Psoas muscle (tissue), 8 donors: ENCODE data around the gene TNRC6B. TPM values are rescaled to one million over a fixed set of nuclear protein-coding genes. Genes with fewer than 3 reads are reported as not detected.

Source experiments
- ATAC-seq, 4 donors: fragments of 200-7000 bp; cut with Tn5 transposase; one replicate each; pipeline ENCODE4 v1.9.1; 2020; ENCODE audit warnings: moderate library complexity in 3 of 4, mild to moderate bottlenecking in 2 of 4
- DNase-seq, 2 donors: peaks; one replicate each; pipeline ENCODE4 v3.0.0-alpha.2; 2020
- H3K27ac ChIP-seq: fragments of 200-600 bp; one replicate; pipeline ENCODE4 v1.8.0; 2022
- H3K27me3 ChIP-seq, 3 donors: fragments of 200-600 bp in 1 of 3; one replicate each; pipeline versions ENCODE4 v1.6.1 to v1.8.0; 2013 to 2022; ENCODE audit warnings: low read length in 2 of 3, mild to moderate bottlenecking in 2 of 3, moderate library complexity in 1 of 3; ENCODE audit not compliant: insufficient read depth in 3 of 3
- H3K36me3 ChIP-seq, 2 donors: fragments of 200-600 bp in 1 of 2; one replicate each; pipeline versions ENCODE4 v1.6.1 to v1.8.0; 2013 to 2022; ENCODE audit warnings: low read depth in 1 of 2, mild to moderate bottlenecking in 1 of 2, moderate library complexity in 1 of 2; ENCODE audit not compliant: insufficient read depth in 1 of 2
- H3K4me1 ChIP-seq: fragments of 200-600 bp; one replicate; pipeline ENCODE4 v1.8.0; 2022
- H3K4me3 ChIP-seq: fragments of 200-600 bp; one replicate; pipeline ENCODE4 v1.8.0; 2022; ENCODE audit warnings: mild to moderate bottlenecking
- H3K9me3 ChIP-seq: fragments of 200-600 bp; one replicate; pipeline ENCODE4 v1.8.0; 2022
- WGBS, 3 donors: extraction: QIAGEN DNeasy Blood & Tissue Kit; methylation state at CpG; one replicate each; pipeline versions ENCODE4 v1.1.6 to v1.1.7; 2013; 5-methylcytosine and 5-hydroxymethylcytosine counted together
- intact Hi-C, 2 donors: fragments of 100-400 bp; cut with DNase I; formaldehyde crosslinking; loops; one replicate each; pipeline versions ENCODE4 v1.11.0 to v1.14.2; 2022
- polyA plus RNA-seq, 3 donors: library from polyadenylated mRNA; stranded (reverse); fragments of 200-250 nt; gene quantifications; one replicate each; pipeline ENCODE4 v1.2.3, GENCODE V29; 2013
- total RNA-seq, 4 donors: library from RNA; stranded (reverse); fragmentation: NEBNext Ultra II Directional in 2 of 4; extraction: Animal tissue kit (Norgen Biotek cat#: 25700) in 2 of 4; gene quantifications; one replicate each; pipeline versions ENCODE4 v1.2.1 to v1.2.4, GENCODE V29; 2021 to 2023
- TF ChIP-seq, protein P1 (sequence below): fragments of 200-600 bp; IDR thresholded peaks from one replicate; pipeline ENCODE4 v1.8.0; 2022; ENCODE audit warnings: antibody characterized with exemption
- donor health status: healthy with polysubstance abuse.
- donor health status: DM: no; HTN: no; CAD: no; lungs with moderate emphysema.
- donor health status: Bipolar disorder and iron deficiency.
- donor health status: healthy.
- donor health status: DM: yes; HTN: yes; CAD: no.
- donor health status: DM: no; HTN: no; CAD: no.
- donor health status: DM: no; HTN: no; CAD: no.
- donor health status: DM: yes; HTN: yes; CAD: no.

Gene TNRC6B
- total and polyA plus RNA-seq, 7 donors: 2.2 to 49.4 (median 27.9) TPM

- TF ChIP-seq, protein P1, sequence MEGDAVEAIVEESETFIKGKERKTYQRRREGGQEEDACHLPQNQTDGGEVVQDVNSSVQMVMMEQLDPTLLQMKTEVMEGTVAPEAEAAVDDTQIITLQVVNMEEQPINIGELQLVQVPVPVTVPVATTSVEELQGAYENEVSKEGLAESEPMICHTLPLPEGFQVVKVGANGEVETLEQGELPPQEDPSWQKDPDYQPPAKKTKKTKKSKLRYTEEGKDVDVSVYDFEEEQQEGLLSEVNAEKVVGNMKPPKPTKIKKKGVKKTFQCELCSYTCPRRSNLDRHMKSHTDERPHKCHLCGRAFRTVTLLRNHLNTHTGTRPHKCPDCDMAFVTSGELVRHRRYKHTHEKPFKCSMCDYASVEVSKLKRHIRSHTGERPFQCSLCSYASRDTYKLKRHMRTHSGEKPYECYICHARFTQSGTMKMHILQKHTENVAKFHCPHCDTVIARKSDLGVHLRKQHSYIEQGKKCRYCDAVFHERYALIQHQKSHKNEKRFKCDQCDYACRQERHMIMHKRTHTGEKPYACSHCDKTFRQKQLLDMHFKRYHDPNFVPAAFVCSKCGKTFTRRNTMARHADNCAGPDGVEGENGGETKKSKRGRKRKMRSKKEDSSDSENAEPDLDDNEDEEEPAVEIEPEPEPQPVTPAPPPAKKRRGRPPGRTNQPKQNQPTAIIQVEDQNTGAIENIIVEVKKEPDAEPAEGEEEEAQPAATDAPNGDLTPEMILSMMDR: no peak
- H3K4me1 ChIP-seq: peaks cover 39% of the 10 kb centered on the region
- no peak overlapping the region for H3K4me3 ChIP-seq
- 50 to 90% (median 64%) methylated on average over 1 of the region's 1 CpG for WGBS, 3 donors
- H3K27ac ChIP-seq: peak overlapping the region; percentile 6
- no peak for ATAC-seq
- no peaks in the 10 kb centered on the region for H3K9me3 ChIP-seq
- no peak for DNase-seq
- no peaks in the 10 kb centered on the region for H3K36me3 ChIP-seq
- intact Hi-C loops: no loop called here
- no peaks in the 10 kb centered on the region for H3K27me3 ChIP-seq
Observed at GRCh38 chr22:40210818-40211217, 33.1 kb downstream of the TNRC6B start.

GRCh38 chr22:40211476-40212054, 33.8 kb downstream of the TNRC6B start:
- WGBS, 3 donors: 56 to 67% (median 61%) methylated on average over 12 of the region's 12 CpGs
- Histone ChIP-seq H3K9me3 (no peaks in the 10 kb centered on the region), H3K36me3 (no peaks in the 10 kb centered on the region), H3K27me3 (no peaks in the 10 kb centered on the region), H3K4me1 (peaks cover 44% of the 10 kb centered on the region), H3K4me3 (no peak overlapping the region), H3K27ac (peak overlapping the region; percentile 6)
- DNase-seq (no peak), ATAC-seq (peak in 1 of 4 donors; percentile 22)
- TF ChIP-seq, protein P1: no peak
- intact Hi-C loops: no loop called here

DNA sequence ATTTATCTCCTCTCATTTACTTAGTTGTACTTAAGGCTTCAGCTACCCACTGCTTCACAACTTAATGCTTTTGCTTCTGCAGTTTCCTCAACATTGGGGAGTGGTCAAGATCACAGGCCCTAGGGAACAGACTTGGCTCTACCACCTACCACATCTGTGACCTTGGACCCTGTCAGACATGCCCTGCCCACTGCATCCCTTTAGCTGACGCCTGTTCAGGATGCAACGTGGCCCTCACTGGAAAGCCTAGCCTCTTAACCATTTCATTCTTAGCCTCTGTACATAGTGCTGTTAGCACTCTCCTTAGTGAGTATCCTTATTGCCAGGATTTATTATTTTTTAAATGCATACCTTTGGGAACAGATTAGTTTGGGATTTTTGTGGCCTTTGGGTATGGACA, 34.4 kb downstream of the TNRC6B start:
- Histone ChIP-seq H3K4me1 (peaks cover 44% of the 10 kb centered on the region), H3K36me3 (no peaks in the 10 kb centered on the region), H3K27me3 (no peaks in the 10 kb centered on the region), H3K27ac (peak overlapping the region; percentile 6), H3K4me3 (no peak overlapping the region), H3K9me3 (no peaks in the 10 kb centered on the region)
- DNase-seq (no peak), ATAC-seq (no peak)
- TF ChIP-seq, protein P1: no peak
- intact Hi-C loops: no loop called here
- 5 to 21% (median 14%) methylated on average over 2 of the region's 2 CpGs for WGBS, 3 donors

GRCh38 chr22:40213478-40213877, 35.8 kb downstream of the TNRC6B start:
- Histone ChIP-seq H3K9me3 (no peaks in the 10 kb centered on the region), H3K27me3 (no peaks in the 10 kb centered on the region), H3K36me3 (no peaks in the 10 kb centered on the region), H3K27ac (no peak overlapping the region), H3K4me3 (no peak overlapping the region), H3K4me1 (peaks cover 49% of the 10 kb centered on the region)
- 51 to 58% (median 51%) methylated on average over 4 of the region's 4 CpGs for WGBS, 3 donors
- intact Hi-C loops: no loop called here
- ATAC-seq (peak in 1 of 4 donors; percentile 34), DNase-seq (no peak)
- TF ChIP-seq, protein P1: no peak

- H3K4me1 ChIP-seq: peaks cover 58% of the 10 kb centered on the region
- H3K27me3 ChIP-seq: no peaks in the 10 kb centered on the region
- ATAC-seq (peak; percentile 37 to 55 (median 48)), DNase-seq (peak; percentile 37 to 65)
- peak overlapping the region; percentile 46 for H3K27ac ChIP-seq
- WGBS, 3 donors: 40 to 55% (median 53%) methylated on average over 3 of the region's 3 CpGs
- TF ChIP-seq, protein P1: no peak
- H3K4me3 ChIP-seq: no peak overlapping the region
- no peaks in the 10 kb centered on the region for H3K36me3 ChIP-seq
- intact Hi-C loops: no loop called here
- H3K9me3 ChIP-seq: no peaks in the 10 kb centered on the region
Observed at GRCh38 chr22:40215266-40215665, 37.5 kb downstream of the TNRC6B start.
